ENCODE measurements around the gene YPEL5. TPM values are rescaled to one million over a fixed set of nuclear protein-coding genes. Genes with fewer than 3 reads are reported as not detected.
A peak's percentile ranks its signal among the peaks of the same experiment; 100 is the strongest.
"Not testable (repeated sequence)": the region's sequence is repeated elsewhere in the genome, so short reads cannot be mapped to it uniquely, and the experiment has no call there.

YPEL5 gene
- total RNA-seq (ENCODE audit: low replicate concordance), result 54.5 and 102 TPM in 2 replicates

GRCh38 chr2:30146337-30147195 lies at the start of gene YPEL5:
YPEL5 (plus strand) TSS chr2:30147007; CDS start chr2:30156652, 9,645 bp downstream.
- DNase-seq (ENCODE audit: low read depth), result peak; percentile 99
- H3K4me3 ChIP-seq (ENCODE audit: low read depth, low read length), result peak within 1 kb of the TSS; percentile 79
- no peak for TF ChIP-seq CTCF (IDR thresholded peaks at IDR 0.05; ENCODE audit: insufficient read depth, low read length)

GRCh38 chr2:30098266-30099005 lies 48.4 kb upstream of the YPEL5 start:
- no peak for DNase-seq (ENCODE audit: low read depth)
- TF ChIP-seq CTCF (IDR thresholded peaks at IDR 0.05; ENCODE audit: insufficient read depth, low read length), result no peak
- no peak overlapping the region for H3K4me3 ChIP-seq (ENCODE audit: low read depth, low read length)

- H3K4me3 ChIP-seq (ENCODE audit: low read depth, low read length); DNase-seq (ENCODE audit: low read depth): not testable (repeated sequence)
Observed at GRCh38 chr2:30099366-30099765, 47.4 kb upstream of the YPEL5 start.

GRCh38 chr2:30100691-30101090 lies 46.1 kb upstream of the YPEL5 start:
- H3K4me3 ChIP-seq (ENCODE audit: low read depth, low read length); DNase-seq (ENCODE audit: low read depth): not testable (repeated sequence)

GRCh38 chr2:30104307-30104706 lies 42.5 kb upstream of the YPEL5 start:
- DNase-seq (ENCODE audit: low read depth), result no peak
- H3K4me3 ChIP-seq (ENCODE audit: low read depth, low read length), result no peak overlapping the region
- TF ChIP-seq CTCF (IDR thresholded peaks at IDR 0.05; ENCODE audit: insufficient read depth, low read length), result no peak

GRCh38 chr2:30105556-30105955 lies 41.3 kb upstream of the YPEL5 start:
- no peak overlapping the region for H3K4me3 ChIP-seq (ENCODE audit: low read depth, low read length)
- DNase-seq (ENCODE audit: low read depth), result no peak
- no peak for TF ChIP-seq CTCF (IDR thresholded peaks at IDR 0.05; ENCODE audit: insufficient read depth, low read length)

GRCh38 chr2:30106543-30106942 lies 40.3 kb upstream of the YPEL5 start:
- TF ChIP-seq CTCF (IDR thresholded peaks at IDR 0.05; ENCODE audit: insufficient read depth, low read length), result no peak
- peak; percentile 22 for DNase-seq (ENCODE audit: low read depth)
- H3K4me3 ChIP-seq (ENCODE audit: low read depth, low read length), result no peak overlapping the region
